ENCODE measurements around the gene MDM1. TPM values are rescaled to one million over a fixed set of nuclear protein-coding genes. Genes with fewer than 3 reads are reported as not detected.

The MDM1 gene
- total and polyA plus RNA-seq, 8 donors: 3.9 to 41.4 (median 12.0) TPM

DNA sequence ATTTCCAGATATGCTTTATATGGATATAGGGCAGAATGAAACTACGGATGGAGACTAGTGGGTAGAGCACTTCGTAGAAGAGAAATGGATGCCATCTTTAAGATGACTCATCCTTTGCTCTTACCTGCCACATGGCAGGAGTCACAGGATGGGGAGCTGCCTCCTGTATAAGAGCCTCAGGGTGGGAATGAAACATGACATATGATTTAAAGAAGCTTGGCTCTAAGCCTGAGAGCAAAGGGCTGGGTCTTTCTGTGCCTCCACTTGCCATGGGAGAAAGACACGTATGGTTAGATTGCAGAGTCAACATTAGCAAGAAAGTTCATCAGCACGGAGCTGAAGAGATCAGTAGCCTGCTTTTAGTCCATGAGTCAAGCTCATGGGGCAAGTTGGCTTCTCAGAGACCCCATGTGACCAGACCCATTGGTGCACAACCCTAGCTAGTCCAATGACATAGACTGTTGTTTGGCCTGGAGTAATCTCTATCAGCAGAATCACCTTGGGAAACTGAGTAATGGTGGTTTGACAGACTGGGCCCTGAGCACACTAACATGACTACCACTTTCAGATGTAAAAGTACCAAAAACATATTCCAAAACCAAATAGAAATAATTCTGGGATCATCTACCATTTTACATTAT lies 40.6 kb downstream of the MDM1 start:
- intact Hi-C loops (cut with DNase I; ENCODE audit: low total_unique reads): no loop called here
- H3K4me3 ChIP-seq: no peak overlapping the region
- peaks cover 0 to 9% (median 3%) of the 10 kb centered on the region in 4 donors for H3K4me1 ChIP-seq
- H3K27me3 ChIP-seq: no peaks in the 10 kb centered on the region
- H3K36me3 ChIP-seq: peaks cover 0 to 12% (median 7%) of the 10 kb centered on the region in 4 donors
- DNase-seq: no peak
- H3K9me3 ChIP-seq: no peaks in the 10 kb centered on the region
- no peak for TF ChIP-seq POLR2A (IDR thresholded peaks at IDR 0.05)
- TF ChIP-seq, protein P1, sequence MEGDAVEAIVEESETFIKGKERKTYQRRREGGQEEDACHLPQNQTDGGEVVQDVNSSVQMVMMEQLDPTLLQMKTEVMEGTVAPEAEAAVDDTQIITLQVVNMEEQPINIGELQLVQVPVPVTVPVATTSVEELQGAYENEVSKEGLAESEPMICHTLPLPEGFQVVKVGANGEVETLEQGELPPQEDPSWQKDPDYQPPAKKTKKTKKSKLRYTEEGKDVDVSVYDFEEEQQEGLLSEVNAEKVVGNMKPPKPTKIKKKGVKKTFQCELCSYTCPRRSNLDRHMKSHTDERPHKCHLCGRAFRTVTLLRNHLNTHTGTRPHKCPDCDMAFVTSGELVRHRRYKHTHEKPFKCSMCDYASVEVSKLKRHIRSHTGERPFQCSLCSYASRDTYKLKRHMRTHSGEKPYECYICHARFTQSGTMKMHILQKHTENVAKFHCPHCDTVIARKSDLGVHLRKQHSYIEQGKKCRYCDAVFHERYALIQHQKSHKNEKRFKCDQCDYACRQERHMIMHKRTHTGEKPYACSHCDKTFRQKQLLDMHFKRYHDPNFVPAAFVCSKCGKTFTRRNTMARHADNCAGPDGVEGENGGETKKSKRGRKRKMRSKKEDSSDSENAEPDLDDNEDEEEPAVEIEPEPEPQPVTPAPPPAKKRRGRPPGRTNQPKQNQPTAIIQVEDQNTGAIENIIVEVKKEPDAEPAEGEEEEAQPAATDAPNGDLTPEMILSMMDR (IDR thresholded peaks at IDR 0.05): no peak
- no peak for TF ChIP-seq EP300 (IDR thresholded peaks at IDR 0.05)
- TF ChIP-seq POLR2AphosphoS5 (IDR thresholded peaks at IDR 0.05): no peak
- no peak overlapping the region for H3K27ac ChIP-seq
- WGBS, 5 donors: 85 to 94% (median 91%) methylated on average over 4 of the region's 4 CpGs

DNA sequence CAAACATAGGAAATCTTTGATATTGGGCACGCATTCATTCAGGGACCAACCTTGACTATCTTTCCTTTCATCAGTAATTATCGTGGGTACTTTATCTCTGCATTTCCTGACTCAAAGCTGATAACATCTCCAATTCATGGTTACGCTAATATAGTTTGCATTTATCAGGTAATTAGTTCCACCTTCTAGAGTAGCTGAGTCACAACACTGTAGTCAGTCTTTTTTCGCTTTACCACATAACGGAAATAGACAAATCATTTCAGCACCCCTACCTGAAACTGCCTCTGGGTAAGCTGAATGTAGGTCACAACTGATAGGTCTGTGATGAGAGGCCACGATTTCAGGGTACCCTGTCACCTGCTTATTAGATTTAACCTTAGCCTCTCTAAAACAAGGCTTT lies 42.0 kb downstream of the MDM1 start:
- 58 to 70% (median 64%) methylated on average over 6 of the region's 6 CpGs for WGBS, 5 donors
- no peak overlapping the region for H3K27ac ChIP-seq
- TF ChIP-seq, protein P1 (IDR thresholded peaks at IDR 0.05): no peak
- TF ChIP-seq POLR2A (IDR thresholded peaks at IDR 0.05) (no peak), POLR2AphosphoS5 (IDR thresholded peaks at IDR 0.05) (no peak), EP300 (IDR thresholded peaks at IDR 0.05) (no peak)
- H3K4me1 ChIP-seq: peaks cover 0 to 9% (median 3%) of the 10 kb centered on the region in 4 donors
- no peak overlapping the region for H3K4me3 ChIP-seq
- intact Hi-C loops (cut with DNase I; ENCODE audit: low total_unique reads): no loop called here
- H3K36me3 ChIP-seq: peaks cover 0 to 6% (median 0%) of the 10 kb centered on the region in 4 donors
- H3K9me3 ChIP-seq: no peaks in the 10 kb centered on the region
- DNase-seq: no peak
- H3K27me3 ChIP-seq: no peaks in the 10 kb centered on the region

DNA sequence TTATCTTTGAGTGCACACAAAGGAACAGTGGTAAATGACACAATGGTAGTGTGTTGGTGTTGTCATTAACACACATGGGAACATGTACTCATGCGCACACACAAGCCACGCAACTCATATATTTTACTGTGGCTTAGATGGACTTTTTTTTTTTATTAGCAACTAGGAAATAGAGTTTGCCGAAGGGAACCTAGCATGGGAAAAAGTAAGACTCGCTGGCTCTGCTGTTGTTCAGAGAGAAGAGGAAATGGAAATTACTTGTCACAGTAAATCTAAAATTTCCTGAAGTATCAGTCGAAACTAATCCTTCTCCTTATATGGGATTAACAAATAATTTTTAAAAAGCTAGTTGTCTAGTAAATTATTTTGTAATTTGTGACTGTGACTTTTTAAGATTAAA lies 45.1 kb downstream of the MDM1 start:
- intact Hi-C loops (cut with DNase I; ENCODE audit: low total_unique reads): no loop called here
- Histone ChIP-seq H3K36me3 (no peaks in the 10 kb centered on the region), H3K4me1 (no peaks in the 10 kb centered on the region), H3K27me3 (no peaks in the 10 kb centered on the region), H3K27ac (no peak overlapping the region), H3K4me3 (no peak overlapping the region), H3K9me3 (no peaks in the 10 kb centered on the region)
- WGBS, 5 donors: 57 to 81% (median 78%) methylated on average over 5 of the region's 5 CpGs
- TF ChIP-seq, protein P1 (IDR thresholded peaks at IDR 0.05): no peak
- no peak for TF ChIP-seq POLR2A (IDR thresholded peaks at IDR 0.05)
- no peak for TF ChIP-seq POLR2AphosphoS5 (IDR thresholded peaks at IDR 0.05)
- TF ChIP-seq EP300 (IDR thresholded peaks at IDR 0.05): no peak
- DNase-seq: no peak

DNA sequence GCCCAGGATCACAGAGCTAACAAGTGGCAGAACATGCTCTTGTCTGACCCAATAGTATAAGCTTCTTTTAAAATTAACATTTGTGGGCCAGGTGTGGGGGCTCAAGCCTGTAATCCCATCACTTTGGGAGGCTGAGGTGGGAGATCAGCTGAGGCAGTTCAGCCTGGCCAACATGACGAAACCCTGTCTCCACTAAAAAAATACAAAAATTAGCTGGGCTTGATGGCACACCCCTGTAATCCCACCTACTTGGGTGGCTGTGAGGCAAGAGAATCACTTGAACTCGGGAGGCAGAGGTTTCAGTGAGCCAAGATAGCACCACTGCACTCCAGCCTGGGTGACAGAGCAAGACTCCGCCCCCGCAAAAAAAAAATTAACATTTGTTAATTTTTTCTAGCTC lies 45.8 kb downstream of the MDM1 start:
- TF ChIP-seq, protein P1 (IDR thresholded peaks at IDR 0.05): no peak
- TF ChIP-seq EP300 (IDR thresholded peaks at IDR 0.05): no peak
- intact Hi-C loops (cut with DNase I; ENCODE audit: low total_unique reads): no loop called here
- Histone ChIP-seq H3K9me3 (no peaks in the 10 kb centered on the region), H3K27me3 (no peaks in the 10 kb centered on the region), H3K36me3 (no peaks in the 10 kb centered on the region), H3K4me3 (no peak overlapping the region), H3K4me1 (no peaks in the 10 kb centered on the region), H3K27ac (no peak overlapping the region)
- DNase-seq: no peak
- WGBS, 5 donors: 82 to 87% (median 83%) methylated on average over 4 of the region's 4 CpGs

All from stomach (tissue), 9 donors.